ENCODE results near the gene VSIG4. TPM values are rescaled to one million over a fixed set of nuclear protein-coding genes. Genes with fewer than 3 reads are reported as not detected.

VSIG4 gene
- polyA plus RNA-seq, 3 donors, result 4.4 to 8.1 (median 6.7) TPM

DNA sequence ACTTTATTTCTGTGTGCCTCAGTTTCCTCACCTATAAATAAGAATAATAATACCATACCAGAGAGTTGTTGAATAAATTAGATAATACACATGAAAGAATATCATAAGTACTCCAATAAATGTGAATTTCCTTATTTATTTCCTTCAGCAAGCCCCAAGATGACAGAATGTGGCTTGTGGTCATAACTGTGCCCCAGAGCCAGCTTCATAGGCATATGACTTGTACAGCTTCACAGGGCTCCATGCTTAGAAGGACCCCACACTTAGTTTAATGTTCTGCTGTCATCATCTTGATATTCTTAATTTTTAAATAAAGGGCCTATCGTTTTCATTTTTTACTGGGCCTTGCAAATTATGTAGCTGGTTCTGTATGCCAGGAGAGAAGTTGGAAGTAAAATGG lies 25.3 kb downstream of the VSIG4 start:
- no peak for DNase-seq (ENCODE audit: extremely low read depth in 1 of 11, low read depth in 9 of 11, low spot score in 4 of 11)

DNA sequence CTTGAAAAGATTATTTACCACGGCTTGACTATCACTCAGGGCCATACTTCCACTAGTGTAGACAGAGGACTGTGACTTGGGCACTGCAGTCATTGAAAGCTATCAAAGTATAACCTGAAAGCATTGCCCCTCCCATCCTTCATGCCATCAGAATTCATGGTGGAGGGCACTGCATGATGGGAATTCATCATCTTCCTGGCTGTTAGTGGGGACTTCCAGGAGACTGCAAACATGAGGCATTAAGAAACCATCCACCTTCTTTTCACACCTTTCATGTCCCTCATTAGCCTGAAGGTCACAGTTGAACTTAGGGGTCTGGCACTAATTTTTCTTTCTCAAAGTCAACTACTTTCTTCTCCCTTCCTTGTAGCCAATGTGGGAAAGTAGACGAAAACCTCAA lies 25.8 kb downstream of the VSIG4 start:
- no peak for DNase-seq (ENCODE audit: extremely low read depth in 1 of 11, low read depth in 9 of 11, low spot score in 4 of 11)

DNA sequence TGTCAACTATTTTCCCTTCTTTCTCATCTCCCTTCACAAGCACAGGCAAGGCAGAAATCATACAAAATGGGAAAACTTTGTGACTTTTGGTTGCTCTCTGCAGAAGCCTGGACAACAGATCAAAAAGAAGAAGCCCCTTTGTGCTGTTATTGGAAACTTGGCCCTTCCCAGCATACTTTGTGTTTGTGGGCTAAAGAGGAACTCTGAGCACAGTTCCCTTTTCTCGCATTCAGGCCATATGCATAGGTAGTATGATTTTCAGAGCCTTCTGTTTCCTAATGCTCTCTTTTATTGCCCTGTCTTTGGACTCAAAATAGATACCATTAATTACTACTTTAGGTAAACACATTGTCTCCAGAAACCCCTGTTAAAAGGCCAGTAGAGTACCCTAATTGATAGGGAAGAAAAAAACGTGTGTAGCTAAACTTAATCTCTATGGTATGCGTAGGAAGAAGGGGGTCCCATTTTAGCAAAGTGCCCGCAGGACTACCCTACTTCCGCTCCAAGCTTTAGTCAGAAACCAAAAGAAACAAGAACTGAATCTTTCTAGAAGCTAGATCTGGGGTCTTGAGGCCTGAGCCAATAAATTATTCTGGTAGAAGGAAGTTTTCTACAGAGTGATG lies 26.6 kb downstream of the VSIG4 start:
- no peak for DNase-seq (ENCODE audit: extremely low read depth in 1 of 11, low read depth in 9 of 11, low spot score in 4 of 11)

DNA sequence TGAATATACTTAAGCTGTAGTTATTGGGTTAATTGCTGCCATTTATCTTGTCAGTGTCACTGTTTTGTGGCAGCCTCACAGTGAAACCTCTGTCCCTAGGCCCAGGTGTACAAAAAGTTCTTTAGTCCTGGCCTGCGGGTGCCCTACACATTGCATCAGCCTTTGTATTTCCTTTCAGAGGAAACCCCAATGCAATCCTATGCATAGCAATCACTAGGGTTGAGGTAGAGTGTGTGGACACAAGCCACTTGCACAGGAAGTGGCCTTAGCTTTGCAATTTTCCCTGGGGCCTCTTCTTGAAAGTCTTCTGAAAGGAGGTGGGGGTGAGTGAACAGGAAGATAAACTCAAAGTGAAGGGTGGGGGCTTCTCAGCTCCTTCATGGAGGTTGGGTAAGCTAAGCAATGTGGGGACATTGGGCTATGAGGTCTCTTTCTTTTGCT lies 27.8 kb downstream of the VSIG4 start:
- DNase-seq (ENCODE audit: extremely low read depth in 1 of 11, low read depth in 9 of 11, low spot score in 4 of 11), result no peak

DNA sequence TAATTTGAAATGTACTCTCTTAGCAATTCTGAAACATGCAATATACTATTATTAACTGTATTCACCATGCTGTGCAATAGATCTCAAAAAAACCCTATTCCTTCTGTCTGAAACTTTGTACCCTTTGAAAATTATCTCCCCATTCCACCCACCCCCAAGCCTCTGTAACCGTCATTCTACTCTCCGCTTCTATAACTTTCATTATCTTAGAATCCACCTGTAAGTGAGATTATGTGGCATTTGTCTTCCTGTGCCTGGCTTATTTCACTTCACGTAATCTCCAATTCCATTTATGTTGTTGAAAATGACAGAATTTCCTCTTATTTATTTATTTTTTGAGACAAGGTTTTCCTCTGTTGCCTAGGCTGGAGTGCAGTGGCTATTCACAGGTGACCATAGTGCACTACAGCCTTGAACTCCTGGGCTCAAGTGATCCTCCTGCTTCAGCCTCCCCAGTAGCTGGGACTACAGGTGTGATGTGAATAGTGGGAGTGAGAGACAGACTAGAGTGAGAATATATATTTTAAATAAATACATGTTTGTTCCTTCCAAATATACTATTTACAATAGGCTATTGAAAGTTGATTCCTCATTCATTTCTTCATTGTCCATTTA lies 30.5 kb downstream of the VSIG4 start:
- DNase-seq (ENCODE audit: extremely low read depth in 1 of 11, low read depth in 9 of 11, low spot score in 4 of 11), result no peak

DNA sequence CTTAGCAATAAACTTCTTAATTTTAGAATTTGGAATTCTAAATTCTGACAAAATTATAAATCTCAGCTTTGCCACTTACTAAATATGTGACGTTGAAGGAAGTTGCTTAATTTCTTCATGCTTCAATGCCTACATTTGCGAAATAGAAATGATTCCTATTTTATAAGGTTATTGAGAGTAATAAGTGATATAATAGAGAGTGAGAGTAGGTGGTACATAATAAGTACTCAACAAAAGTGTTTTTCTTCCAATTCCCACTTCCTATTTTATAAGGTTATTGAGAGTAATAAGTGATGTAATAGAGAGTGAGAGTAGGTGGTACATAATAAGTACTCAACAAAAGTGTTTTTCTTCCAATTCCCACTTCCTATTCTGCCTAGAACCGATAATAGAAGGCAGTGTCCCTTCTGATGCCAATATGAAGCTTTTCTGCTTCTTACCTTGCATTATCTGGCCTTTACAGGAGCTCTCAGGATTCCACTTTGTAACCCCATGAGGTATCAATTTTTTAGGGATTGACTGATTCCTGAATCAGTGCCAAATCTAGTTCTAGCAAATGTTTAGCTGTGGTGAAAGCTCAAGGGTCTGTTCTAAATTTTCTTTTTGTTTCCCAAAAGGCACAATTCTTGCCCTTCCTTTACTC lies 31.4 kb downstream of the VSIG4 start:
- DNase-seq (ENCODE audit: extremely low read depth in 1 of 11, low read depth in 9 of 11, low spot score in 4 of 11), result no peak

DNA sequence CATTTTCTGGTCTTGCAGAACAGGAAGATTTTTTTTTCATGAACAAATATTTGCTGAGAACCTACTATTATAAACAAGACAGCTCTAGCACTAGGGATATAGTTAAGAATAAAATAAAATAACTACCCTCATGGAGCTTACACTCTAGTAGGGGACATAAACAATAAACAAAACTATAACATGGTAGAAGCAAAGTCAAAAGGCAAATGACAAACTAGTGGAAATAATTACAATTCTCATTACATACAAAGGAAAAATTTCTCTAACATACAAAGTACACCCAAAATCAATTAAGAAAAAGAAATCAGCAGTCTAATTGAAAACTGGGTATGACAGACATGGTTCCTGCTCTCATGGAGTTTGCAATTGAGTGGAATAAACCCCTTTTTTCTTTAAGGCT lies 32.0 kb downstream of the VSIG4 start:
- DNase-seq (ENCODE audit: extremely low read depth in 1 of 11, low read depth in 9 of 11, low spot score in 4 of 11), result no peak

DNA sequence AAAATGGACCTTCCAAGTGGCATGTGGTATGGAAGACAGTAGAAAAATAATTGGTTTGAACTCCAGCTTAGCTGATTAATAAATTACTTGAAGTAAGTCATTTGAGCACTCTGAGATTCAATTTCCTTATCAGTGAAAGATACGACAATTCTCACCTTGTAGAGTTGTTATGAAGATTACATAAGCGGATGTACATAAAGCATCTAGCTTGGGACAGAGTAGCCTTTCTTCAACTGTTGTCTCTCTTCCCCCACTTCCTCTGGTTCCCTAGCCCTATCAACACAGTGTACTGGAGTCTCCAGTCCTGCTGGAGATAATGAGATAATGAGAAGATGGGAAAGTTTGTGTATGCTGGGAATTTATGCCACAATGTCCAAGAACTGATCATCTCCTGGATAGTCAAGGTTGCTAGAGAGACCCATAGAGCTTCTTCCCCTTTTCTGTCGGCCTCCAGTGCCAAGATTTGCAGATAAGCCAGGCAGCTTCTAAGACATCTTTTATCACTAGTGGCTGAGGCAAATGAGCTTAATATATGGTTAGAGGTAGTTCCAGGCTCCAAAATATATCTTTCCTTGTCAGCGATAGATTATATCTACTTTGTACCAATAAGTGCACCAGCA lies 33.9 kb downstream of the VSIG4 start:
- no peak for DNase-seq (ENCODE audit: extremely low read depth in 1 of 11, low read depth in 9 of 11, low spot score in 4 of 11)

DNA sequence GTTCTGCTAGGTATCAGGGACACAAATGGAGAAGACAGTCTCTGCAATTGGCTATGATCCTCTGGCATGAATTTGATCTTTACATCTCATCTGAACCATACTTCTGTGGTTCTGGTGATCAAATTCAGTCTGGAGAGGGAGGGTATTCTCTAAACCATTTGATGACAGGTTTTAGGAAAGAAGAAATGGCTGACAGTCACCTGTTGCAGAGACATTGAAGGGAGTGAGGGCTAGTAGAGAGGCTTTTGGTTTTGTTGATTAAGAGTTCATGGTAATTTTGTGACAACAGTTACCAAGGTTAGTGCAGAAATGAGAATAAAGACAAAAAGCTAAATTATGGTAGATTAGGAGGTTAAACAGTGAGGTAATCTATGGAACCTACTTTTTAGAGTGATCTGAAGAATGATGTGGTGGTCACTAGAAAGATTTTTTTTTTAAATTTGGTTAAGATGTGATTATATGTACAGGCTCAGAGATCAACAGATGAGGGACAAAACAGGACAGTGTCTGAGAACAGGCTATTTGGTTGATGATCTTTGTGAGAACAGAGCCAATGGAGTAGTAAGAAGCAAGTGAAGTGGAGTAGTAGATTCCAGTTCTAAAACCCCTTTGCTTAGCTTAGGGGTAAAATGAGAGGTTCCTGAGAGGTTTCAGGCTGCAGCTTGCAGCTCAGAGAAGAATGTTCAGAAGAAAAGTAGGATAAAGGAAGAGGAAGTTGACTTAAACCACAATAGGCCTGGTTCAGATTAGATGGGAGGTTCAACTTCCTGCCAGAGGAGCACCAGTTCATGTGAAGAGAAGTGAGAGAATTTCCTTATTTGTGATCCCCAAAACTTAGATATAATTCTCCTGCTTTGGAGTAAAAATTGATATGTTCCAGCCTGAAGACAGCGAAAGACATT lies 34.7 kb downstream of the VSIG4 start:
- no peak for DNase-seq (ENCODE audit: extremely low read depth in 1 of 11, low read depth in 9 of 11, low spot score in 4 of 11)

DNA sequence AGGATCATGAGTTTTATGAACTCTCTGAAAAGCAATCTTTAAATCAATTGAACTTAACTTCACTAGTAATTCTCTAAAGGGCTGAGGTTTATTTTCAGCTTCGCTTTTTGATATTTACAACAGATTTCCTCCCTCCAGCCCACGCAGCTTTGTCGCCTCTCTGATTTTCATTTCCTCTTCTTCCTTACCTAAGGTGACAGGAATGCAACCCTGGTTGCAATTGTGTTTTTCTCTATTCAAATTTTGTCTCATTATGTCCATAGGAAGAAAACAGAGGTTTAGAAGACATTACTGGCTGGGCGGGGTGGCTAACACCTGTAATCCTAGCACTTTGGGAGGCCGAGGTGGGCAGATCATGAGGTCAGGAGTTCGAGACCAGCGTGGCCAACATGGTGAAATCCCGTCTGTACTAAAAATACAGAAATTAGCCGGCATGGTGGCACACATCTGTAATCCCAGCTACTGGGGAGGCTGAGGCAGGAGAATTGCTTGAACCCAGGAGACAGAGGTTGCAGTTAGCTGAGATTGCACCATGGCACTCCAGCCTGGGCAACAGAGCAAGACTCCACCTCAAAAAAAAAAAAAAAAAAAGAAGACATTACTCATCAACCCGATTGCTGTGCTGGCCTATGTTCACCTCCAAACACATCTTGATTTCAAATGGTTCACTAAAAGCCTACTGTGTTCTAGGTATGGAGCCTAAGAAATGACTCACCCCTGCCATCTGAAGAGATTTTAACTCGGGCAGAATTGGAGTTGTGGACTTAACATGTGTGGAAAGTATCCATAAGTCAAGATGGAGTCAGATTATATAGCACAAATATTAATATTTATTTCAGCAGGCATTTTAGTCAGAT lies 36.8 kb downstream of the VSIG4 start:
- no peak for DNase-seq (ENCODE audit: extremely low read depth in 1 of 11, low read depth in 9 of 11, low spot score in 4 of 11)

DNA sequence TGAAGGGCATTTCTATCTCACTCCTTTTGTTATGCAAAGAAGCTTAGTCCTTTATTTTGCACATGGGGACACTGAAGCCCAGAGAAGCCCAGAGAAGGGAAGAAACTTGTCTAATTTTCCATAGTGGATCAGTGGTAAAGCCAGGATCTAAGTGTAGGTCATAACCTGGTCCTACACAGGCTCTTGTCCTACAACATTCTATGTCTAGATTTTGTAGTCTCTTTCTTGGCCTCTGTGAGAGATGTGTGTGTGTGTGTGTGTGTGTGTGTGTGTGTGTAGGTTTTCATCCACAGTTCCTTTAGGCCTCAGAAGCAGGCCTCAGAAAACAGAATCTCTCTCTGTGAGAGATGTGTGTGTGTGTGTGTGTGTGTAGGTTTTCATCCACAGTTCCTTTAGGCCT lies 38.3 kb downstream of the VSIG4 start:
- no peak for DNase-seq (ENCODE audit: extremely low read depth in 1 of 11, low read depth in 9 of 11, low spot score in 4 of 11)

DNA sequence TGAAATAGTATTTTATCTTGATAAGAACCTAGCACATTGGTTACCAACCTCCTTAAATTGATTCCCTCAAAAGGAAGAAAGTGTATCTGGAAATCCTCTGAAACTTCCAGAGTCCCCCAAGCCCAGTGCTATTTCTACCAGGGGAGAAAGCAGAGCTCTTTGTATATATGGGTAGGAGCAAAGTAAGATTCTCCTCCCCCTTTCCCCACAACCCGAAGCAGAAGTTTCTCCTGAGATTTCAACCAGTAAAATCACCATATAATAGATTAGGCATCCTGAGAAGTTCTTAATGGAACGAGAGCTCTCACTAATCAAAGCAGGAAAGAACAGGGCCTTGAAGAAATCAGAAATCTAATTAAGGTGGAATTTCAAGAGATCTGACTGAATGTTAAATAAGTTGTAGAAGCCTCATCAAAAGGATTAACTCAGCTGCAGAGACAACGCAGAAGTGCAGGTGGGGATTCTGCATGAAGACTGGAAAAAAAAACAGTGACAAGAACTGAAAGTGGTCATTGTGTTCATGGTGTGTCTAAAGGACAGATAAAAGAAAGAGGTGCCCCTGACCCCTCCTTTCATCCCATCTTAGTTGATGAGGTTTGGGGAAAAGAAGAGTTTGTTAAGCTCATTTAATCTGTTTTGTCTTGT lies 39.1 kb downstream of the VSIG4 start:
- DNase-seq (ENCODE audit: extremely low read depth in 1 of 11, low read depth in 9 of 11, low spot score in 4 of 11), result no peak

DNA sequence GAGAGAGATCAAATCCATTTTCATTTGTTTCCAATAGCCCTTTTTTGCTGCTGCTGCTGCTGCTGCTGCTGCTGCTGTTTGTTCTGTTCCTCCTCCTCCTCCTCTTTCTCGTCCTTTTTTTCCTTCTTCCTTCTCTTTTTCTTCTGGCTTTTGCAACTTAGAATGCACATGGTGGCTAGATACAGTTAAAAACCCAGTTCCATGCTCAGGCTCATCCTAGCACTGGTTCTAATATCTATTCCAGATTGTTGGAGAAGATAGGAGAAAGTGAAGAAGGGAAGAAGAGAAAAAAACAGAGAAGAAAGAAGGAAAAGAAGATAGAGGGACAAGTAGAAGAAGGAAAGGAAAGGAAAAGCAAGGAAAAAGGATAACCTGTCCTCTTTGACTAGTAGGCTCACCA lies 39.7 kb downstream of the VSIG4 start:
- DNase-seq (ENCODE audit: extremely low read depth in 1 of 11, low read depth in 9 of 11, low spot score in 4 of 11), result no peak

DNA sequence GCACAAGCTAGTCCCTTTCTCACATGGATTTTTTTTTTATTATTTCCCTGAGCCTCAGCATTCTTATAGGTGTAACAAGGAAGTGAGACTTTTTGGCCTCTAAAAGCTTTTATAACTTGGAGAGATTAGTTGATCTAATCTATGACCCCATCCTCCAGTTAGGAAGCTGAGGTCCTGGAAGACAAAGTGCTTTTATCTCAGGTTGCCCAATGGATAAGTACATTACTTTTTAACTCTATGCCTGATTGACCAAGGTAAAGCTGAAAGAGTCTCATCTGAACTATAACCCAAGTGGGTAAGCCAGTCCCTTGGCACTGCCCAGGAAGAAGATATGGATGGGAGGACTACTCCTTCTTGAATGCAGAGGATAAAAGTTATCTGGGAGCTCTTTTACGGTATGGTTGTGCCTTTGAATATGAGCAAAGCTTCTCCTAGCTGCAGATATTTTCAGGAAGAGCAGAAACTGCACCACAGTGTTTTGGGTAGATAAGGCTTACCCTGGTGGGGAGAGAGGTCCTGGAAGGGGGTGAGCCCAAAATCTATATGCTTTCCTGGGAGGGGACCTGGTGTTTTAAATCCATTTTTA lies 40.2 kb downstream of the VSIG4 start:
- DNase-seq (ENCODE audit: extremely low read depth in 1 of 11, low read depth in 9 of 11, low spot score in 4 of 11), result no peak

DNA sequence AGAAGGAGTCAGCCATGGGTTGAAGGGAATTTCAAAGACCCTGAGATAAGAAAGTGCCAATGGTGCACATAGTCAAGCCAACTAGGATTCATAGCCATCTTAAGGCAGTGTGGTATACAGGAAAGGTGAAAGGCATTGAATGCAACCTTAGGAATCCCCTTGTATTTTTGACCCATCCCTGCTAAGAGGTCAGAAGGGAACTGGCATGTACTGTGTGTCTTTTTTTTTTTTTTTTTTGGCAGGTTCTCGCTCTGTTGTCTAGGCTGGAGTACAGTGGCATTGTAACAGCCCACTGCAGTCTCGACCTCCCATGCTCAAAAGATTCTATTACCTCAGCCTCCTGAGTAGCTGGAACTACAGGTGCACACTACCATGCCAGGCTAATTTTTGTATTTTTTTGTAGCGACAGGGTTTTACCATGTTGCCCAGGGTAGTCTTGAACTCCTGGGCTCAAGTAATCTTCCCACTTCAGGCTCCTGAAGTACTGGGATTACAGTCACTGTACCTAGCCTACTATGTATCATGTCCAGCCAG lies 40.8 kb downstream of the VSIG4 start:
- DNase-seq (ENCODE audit: extremely low read depth in 1 of 11, low read depth in 9 of 11, low spot score in 4 of 11), result no peak

DNA sequence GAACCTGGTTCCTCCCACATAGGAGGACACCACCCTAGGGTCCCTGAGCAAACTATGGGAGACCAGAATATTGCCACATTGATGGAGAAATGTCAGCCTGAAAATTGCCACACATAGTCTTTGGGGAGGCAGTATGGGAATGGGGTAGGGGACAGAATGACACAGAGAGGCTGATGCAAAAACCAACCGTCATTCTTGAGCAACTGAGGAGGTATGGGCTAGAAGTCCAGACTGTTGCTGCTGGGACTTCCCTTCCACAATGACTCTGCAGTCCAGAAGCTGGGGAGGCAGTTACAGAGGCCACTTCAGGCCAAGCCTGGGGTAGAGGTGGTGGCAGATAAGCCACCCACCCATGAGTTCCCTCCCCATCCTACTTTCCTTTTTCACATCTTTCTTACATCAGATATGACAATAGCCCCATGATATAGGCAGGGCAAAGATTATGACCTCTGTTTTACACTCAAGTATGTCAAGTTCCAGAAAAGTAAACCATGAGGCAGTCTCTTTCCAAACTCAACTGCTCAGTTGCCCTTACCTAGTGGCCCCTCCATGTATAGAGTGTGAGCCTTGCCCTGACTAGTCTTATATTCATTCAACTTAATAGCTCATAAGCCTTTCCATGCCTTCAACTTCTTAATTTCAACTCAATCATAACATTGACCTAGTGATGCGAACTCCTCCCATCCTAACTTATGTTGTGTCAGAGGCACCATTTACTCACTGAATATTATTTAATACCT lies 41.7 kb downstream of the VSIG4 start:
- no peak for DNase-seq (ENCODE audit: extremely low read depth in 1 of 11, low read depth in 9 of 11, low spot score in 4 of 11)
